ENCODE data around the gene FRG2B.
"Not testable (repeated sequence)": the region's sequence is repeated elsewhere in the genome, so short reads cannot be mapped to it uniquely, and the experiment has no call there.

- TF ChIP-seq, protein P1, sequence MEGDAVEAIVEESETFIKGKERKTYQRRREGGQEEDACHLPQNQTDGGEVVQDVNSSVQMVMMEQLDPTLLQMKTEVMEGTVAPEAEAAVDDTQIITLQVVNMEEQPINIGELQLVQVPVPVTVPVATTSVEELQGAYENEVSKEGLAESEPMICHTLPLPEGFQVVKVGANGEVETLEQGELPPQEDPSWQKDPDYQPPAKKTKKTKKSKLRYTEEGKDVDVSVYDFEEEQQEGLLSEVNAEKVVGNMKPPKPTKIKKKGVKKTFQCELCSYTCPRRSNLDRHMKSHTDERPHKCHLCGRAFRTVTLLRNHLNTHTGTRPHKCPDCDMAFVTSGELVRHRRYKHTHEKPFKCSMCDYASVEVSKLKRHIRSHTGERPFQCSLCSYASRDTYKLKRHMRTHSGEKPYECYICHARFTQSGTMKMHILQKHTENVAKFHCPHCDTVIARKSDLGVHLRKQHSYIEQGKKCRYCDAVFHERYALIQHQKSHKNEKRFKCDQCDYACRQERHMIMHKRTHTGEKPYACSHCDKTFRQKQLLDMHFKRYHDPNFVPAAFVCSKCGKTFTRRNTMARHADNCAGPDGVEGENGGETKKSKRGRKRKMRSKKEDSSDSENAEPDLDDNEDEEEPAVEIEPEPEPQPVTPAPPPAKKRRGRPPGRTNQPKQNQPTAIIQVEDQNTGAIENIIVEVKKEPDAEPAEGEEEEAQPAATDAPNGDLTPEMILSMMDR (conservative IDR thresholded peaks at IDR 0.05), result not testable (repeated sequence)
- not testable (repeated sequence) for TF ChIP-seq EZH2 (IDR thresholded peaks at IDR 0.05; ENCODE audit: low read depth)
Measured at GRCh38 chr10:133599869-133600268, 26.7 kb downstream of the FRG2B start.

Data from PC-9 (cell line).